Renal cortical epithelial cell (primary cell): ENCODE measurements around the gene SH3BP2. TPM values are rescaled to one million over a fixed set of nuclear protein-coding genes. Genes with fewer than 3 reads are reported as not detected.

ENCODE experiments used
- DNase-seq: peaks from one replicate; pipeline ENCODE4 v3.0.0-alpha.2; 2011; ENCODE audit warnings: low read depth
- total RNA-seq: library from RNA; depleted of rRNA; stranded (reverse); fragments of >200 nt; gene quantifications from 2 replicates; pipeline ENCODE4 v1.2.3, GENCODE V29; 2014

SH3BP2 gene
- total RNA-seq, 1 donor from 2014 or later = 62.2 TPM

GRCh38 chr4:2790583-2791517 lies 2.0 kb upstream of the SH3BP2 start:
- no peak for DNase-seq

DNA sequence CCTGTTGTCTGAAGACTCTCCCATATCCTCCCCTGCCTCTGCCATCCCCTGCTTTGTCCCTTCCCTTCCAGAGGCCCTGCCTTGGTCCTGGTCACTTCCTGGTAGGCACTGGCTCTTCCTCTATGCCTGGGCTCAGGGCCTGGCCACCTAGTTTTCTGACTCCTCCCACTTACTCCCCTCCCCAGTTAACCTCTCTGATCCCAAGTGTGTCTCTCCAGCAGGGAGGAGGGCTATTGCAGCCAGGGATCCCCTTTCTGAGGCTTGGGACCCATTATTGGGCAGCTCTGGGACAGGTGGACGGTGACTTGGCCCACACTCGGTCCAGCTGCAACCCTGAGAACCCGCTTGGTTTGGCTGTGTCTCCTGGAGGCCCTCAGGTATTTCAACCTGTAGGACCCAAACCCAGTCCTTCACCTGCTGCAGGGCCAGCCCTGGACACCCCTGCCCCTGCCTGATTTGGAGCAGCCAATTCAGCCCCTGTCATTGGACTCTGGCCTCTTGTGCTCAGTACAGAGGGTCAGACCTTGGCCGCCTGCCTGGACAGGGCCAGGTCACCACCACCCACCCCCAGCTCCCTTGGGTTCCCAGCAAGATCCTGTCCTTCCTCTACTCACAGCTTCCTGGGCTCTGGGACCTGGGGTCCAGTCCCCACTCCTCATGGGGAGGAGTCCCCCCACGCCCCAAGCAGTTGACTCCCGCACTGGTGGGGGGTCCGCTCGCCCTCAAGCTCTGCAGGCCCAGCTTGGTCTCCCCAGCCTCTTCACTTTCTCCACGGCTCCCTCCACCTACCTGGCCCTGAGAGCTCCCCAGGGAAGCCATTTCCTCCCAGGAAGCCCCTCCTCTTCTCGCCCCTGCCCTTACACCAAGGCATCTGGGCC lies 1.1 kb upstream of the SH3BP2 start:
- DNase-seq = no peak

- no peak for DNase-seq
These were observed 532 bp upstream of the SH3BP2 start for GRCh38 chr4:2792396-2792710.

GRCh38 chr4:2793586-2794485 lies 951 bp downstream of the SH3BP2 start:
- DNase-seq = peak; percentile 41

DNA sequence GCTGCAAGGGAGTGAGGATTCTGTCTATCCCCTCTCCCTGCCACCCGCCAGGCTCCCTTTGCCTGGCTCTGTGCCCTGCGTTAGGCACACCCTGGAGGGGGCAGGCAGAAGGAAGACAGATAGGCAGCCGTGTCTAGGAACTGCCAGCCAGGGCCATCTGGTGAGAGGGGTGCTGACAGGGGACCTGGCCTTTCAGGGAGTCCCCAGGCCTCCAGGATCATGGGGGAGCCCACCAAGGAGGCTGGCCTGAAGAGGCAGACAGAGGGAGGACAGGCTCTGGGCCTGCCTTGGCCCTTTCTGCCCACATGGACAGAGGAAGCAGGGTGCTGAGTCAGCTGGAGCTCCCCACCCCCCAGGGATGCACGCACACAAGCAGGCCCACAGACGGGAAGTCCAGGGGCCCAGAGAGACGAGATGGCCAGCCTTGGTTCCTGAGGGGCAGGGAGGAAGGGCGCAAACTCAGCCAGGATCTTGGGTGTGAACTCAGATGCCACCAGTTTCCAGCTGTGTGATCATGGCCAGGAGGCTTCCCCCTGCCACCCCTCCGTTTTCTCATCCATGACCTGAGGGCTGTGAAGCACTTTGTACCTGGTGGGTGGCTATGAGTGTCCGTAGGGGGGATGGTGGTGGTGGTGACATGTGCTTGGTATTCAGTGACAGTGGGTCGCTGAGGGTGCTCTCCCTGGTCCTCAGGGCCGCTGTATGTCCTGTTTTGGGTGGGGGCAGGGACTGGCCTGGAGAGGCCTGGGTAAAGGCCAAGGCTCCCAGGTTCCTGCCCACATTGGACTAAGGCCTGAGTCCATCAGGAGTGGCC lies 1.8 kb downstream of the SH3BP2 start:
- DNase-seq = peak; percentile 70

GRCh38 chr4:2795300-2795892 lies 2.5 kb downstream of the SH3BP2 start:
- DNase-seq = no peak

- peak; percentile 97 for DNase-seq
These were observed 3.3 kb downstream of the SH3BP2 start for GRCh38 chr4:2795893-2796848.

GRCh38 chr4:2796849-2797544 lies 4.1 kb downstream of the SH3BP2 start:
- no peak for DNase-seq

GRCh38 chr4:2797545-2798305 lies 4.8 kb downstream of the SH3BP2 start:
- no peak for DNase-seq

- DNase-seq = no peak
These were observed 5.7 kb downstream of the SH3BP2 start for GRCh38 chr4:2798399-2799223.

DNA sequence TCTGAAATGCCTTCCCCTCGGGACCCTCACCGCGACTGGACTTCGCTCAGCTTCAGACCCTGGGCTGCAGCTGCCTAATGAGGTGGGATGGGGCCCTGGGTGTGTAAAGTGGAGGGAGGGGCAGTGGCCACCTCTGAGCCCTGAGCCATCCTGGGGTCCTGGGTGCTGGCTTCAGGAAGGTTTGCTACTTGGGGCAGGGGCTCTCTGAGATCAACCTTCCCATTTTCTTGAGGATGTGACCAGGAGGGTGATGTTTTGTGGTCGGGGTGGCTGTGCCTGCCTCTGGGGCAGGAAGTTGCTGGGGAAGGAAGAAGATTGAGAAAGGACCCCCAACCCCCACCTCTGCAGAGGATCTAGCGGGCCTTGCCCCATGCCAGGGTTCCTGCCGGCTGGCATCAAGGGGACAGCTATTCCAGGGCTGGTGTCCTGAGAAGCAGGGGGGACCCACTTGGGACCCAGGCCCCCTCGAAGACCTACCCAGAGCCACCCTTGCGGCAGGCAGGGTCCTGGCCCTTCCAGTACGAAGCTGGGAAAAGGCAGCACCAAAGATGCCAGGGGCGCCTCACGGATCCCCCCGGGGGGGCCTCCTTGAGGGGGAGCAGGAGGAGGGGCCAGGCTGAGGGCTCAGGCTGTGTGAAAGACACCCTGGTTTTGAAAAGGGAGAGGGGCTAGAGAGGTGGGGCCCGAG lies 6.5 kb downstream of the SH3BP2 start:
- DNase-seq = no peak

DNA sequence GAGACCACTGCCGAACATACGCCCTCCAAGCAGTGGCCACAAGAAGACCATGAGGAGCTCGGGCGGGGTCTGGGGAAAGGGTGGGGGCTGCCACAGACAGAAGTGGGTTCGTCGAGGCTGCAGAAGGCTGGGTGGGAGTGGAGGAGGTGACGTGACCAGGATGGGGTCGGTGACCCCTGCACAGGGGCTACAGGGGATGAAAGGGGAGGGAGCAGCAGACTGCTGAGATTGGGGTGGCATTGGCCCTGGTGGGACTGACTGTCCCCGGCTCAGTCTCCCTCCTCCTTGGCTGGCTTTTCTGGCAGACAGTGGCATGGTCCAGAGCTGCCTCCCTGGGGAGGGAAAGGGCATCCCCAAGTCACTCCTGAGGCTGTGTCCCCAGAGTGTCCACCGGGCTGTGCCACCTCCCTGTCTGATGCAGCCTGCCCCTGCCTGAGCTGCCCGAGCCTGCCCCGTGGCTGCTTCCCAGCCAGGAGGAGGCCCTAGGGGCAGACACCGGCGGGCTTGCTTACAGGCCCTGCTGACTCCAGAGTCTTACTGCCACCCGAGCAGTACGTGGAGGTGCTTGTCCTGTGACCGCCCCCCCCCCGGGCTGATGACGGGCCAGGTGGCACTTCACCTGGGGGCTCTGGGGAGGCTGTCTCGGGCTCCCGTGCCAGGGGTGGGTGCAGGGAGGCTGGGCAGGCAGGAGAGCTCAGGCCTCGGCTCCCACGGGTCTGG lies 7.2 kb downstream of the SH3BP2 start:
- no peak for DNase-seq

GRCh38 chr4:2800691-2801596 lies 8.1 kb downstream of the SH3BP2 start:
- DNase-seq = no peak
